OCI-LY3 (cell line): Measurements from ENCODE around the gene CARD14.

ENCODE experiments used
- EZH2phosphoT487 ChIP-seq: fragments of 200-600 bp; shearing (Covaris generic); IDR thresholded peaks from 2 replicates; pipeline ENCODE4 v1.6.1; 2018; ENCODE audit warnings: antibody characterized with exemption, mixed run types, low read depth
- TF ChIP-seq, protein P1 (sequence below): fragments of 200-600, 300-600 bp; sonication (generic); IDR thresholded peaks from 2 replicates; pipeline ENCODE4 v1.5.1; 2014; ENCODE audit warnings: antibody characterized with exemption, low read length, low read depth

DNA sequence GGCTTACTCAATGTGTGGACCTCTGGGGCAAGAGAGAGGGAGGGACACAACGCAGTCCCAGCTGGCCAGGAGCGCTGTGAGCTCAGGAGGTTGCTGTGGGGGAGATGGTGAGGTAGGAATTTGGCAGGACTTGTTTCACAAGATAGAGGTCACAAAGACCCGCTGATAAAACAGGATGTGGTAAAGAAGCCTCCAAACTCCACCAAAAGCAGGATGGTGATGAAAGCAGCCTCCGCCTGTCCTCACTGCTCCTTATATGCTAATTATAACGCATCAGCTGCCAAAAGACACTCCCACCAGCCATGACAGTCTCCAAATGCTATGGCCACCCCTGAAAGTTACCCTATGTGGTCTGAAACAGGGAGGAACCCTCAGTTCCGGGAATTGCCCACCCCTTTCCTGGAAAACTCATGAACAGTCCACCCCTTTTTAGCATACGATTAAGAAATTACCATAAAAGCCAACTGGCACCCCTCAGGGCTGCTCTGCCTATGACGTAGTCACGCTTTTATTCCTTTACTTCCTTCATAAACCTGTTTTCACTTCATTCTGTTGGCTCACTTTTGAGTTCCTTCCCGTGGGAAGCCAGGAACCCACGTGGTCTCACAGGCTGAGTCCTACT lies 17.6 kb upstream of the CARD14 start:
- TF ChIP-seq, protein P1, sequence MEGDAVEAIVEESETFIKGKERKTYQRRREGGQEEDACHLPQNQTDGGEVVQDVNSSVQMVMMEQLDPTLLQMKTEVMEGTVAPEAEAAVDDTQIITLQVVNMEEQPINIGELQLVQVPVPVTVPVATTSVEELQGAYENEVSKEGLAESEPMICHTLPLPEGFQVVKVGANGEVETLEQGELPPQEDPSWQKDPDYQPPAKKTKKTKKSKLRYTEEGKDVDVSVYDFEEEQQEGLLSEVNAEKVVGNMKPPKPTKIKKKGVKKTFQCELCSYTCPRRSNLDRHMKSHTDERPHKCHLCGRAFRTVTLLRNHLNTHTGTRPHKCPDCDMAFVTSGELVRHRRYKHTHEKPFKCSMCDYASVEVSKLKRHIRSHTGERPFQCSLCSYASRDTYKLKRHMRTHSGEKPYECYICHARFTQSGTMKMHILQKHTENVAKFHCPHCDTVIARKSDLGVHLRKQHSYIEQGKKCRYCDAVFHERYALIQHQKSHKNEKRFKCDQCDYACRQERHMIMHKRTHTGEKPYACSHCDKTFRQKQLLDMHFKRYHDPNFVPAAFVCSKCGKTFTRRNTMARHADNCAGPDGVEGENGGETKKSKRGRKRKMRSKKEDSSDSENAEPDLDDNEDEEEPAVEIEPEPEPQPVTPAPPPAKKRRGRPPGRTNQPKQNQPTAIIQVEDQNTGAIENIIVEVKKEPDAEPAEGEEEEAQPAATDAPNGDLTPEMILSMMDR: no peak
- TF ChIP-seq EZH2phosphoT487: no peak
